ENCODE measurements around the gene UROC1. TPM values are rescaled to one million over a fixed set of nuclear protein-coding genes. Genes with fewer than 3 reads are reported as not detected.

The UROC1 gene
- total and polyA plus RNA-seq, 12 donors: 0.01 TPM; not detected in 11

GRCh38 chr3:126521122-126521891, 3.7 kb upstream of the UROC1 start:
- Histone ChIP-seq H3K4me1 (peaks cover 0 to 13% (median 6%) of the 10 kb centered on the region in 9 donors), H3K9me3 (no peaks in the 10 kb centered on the region), H3K36me3 (no peaks in the 10 kb centered on the region), H3K27ac (no peak overlapping the region), H3K4me3 (no peak overlapping the region), H3K27me3 (peaks cover 0 to 24% (median 16%) of the 10 kb centered on the region in 7 donors)
- intact Hi-C loops (cut with DNase I): loop anchor here in 7 of 10 donors (5.0 to 10.0 kb wide), 5 partner anchors 46 to 1026 kb away; no protein-coding TSS in a partner anchor
- 73 to 82% methylated on average over 11 of the region's 11 CpGs for WGBS, 2 donors
- ATAC-seq: no peak
- TF ChIP-seq CTCF (IDR thresholded peaks at IDR 0.05): no peak
- no peak for DNase-seq

- ATAC-seq: no peak
These were observed 2.2 kb upstream of the UROC1 start for GRCh38 chr3:126519506-126520455.

GRCh38 chr3:126518779-126519177, 1.2 kb upstream of the UROC1 start:
- no peak overlapping the region for H3K4me3 ChIP-seq
- DNase-seq: no peak
- intact Hi-C loops (cut with DNase I): no loop called here
- peaks cover 0 to 9% (median 4%) of the 10 kb centered on the region in 9 donors for H3K4me1 ChIP-seq
- no peak overlapping the region for H3K27ac ChIP-seq
- 55 to 60% methylated on average over 4 of the region's 4 CpGs for WGBS, 2 donors
- no peak for TF ChIP-seq CTCF (IDR thresholded peaks at IDR 0.05)
- H3K36me3 ChIP-seq: no peaks in the 10 kb centered on the region
- H3K27me3 ChIP-seq: peaks cover 0 to 13% (median 7%) of the 10 kb centered on the region in 7 donors
- no peaks in the 10 kb centered on the region for H3K9me3 ChIP-seq
- ATAC-seq: no peak

More at GRCh38 chr3:126519506-126520455, 2.2 kb upstream of the UROC1 start:
- Histone ChIP-seq H3K36me3 (no peaks in the 10 kb centered on the region), H3K27me3 (peaks cover 0 to 17% (median 16%) of the 10 kb centered on the region in 7 donors), H3K4me3 (no peak overlapping the region), H3K27ac (no peak overlapping the region), H3K9me3 (no peaks in the 10 kb centered on the region), H3K4me1 (peaks cover 0 to 13% (median 6%) of the 10 kb centered on the region in 9 donors)
- 83 to 87% methylated on average over 10 of the region's 10 CpGs for WGBS, 2 donors
- no peak for TF ChIP-seq CTCF (IDR thresholded peaks at IDR 0.05)
- DNase-seq: no peak
- intact Hi-C loops (cut with DNase I): loop anchor here in 7 of 10 donors (5.0 to 10.0 kb wide), 5 partner anchors 48 to 1028 kb away; no protein-coding TSS in a partner anchor
